ENCODE data around the gene TMEM170A. TPM values are rescaled to one million over a fixed set of nuclear protein-coding genes. Genes with fewer than 3 reads are reported as not detected.

The TMEM170A gene
- total RNA-seq, 1 experiment from 2014 or later, result 31.4 TPM

GRCh38 chr16:75475420-75475847 lies 10.9 kb upstream of the TMEM170A start:
- H3K36me3 ChIP-seq (ENCODE audit: low read depth), result no peaks in the 10 kb centered on the region

GRCh38 chr16:75472908-75473877 lies 8.7 kb upstream of the TMEM170A start:
- Histone ChIP-seq H3K79me2 (ENCODE audit: low read depth) (no peaks in the 10 kb centered on the region), H3F3A (ENCODE audit: insufficient read depth, low read depth) (peaks cover 10% of the 10 kb centered on the region; the same call in 1 of the 2 replicates), H3K9me2 (ENCODE audit: insufficient read depth) (no peaks in the 10 kb centered on the region), H3K27me3 (ENCODE audit: insufficient read depth, low read depth) (no peaks in the 10 kb centered on the region), H4K20me1 (ENCODE audit: insufficient read depth) (no peaks in the 10 kb centered on the region), H3K27ac (no peak overlapping the region), H2AFZ (no peak overlapping the region), H3K4me2 (no peak overlapping the region), H3K4me3 (no peak overlapping the region), H3K36me3 (ENCODE audit: low read depth) (no peaks in the 10 kb centered on the region), H3K4me1 (replicated peaks; ENCODE audit: insufficient read depth) (peaks cover 17% of the 10 kb centered on the region; the same call in 1 of the 2 replicates), H3K9me3 (ENCODE audit: insufficient read depth, low read depth) (no peaks in the 10 kb centered on the region)
- CTCF ChIA-PET, result no interaction called here
- POLR2A ChIA-PET (ENCODE audit: unreplicated experiment), result no interaction called here
- TF ChIP-seq EZH2 (IDR thresholded peaks at IDR 0.05; ENCODE audit: low read depth), result no peak
- TF ChIP-seq, protein P1, sequence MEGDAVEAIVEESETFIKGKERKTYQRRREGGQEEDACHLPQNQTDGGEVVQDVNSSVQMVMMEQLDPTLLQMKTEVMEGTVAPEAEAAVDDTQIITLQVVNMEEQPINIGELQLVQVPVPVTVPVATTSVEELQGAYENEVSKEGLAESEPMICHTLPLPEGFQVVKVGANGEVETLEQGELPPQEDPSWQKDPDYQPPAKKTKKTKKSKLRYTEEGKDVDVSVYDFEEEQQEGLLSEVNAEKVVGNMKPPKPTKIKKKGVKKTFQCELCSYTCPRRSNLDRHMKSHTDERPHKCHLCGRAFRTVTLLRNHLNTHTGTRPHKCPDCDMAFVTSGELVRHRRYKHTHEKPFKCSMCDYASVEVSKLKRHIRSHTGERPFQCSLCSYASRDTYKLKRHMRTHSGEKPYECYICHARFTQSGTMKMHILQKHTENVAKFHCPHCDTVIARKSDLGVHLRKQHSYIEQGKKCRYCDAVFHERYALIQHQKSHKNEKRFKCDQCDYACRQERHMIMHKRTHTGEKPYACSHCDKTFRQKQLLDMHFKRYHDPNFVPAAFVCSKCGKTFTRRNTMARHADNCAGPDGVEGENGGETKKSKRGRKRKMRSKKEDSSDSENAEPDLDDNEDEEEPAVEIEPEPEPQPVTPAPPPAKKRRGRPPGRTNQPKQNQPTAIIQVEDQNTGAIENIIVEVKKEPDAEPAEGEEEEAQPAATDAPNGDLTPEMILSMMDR (conservative IDR thresholded peaks at IDR 0.05), result no peak
- no TSS peak for BruUV-seq (replicated peaks)
- no peak for DNase-seq
- intact Hi-C loops (cut with micrococcal nuclease; ENCODE audit: unreplicated experiment), result loop anchor here (5.0 kb wide), 1 partner anchor 289 kb away; no protein-coding TSS in a partner anchor

More at GRCh38 chr16:75475420-75475847, 10.9 kb upstream of the TMEM170A start:
- intact Hi-C loops (cut with micrococcal nuclease; ENCODE audit: unreplicated experiment), result no loop called here
- no peak overlapping the region for H3K4me3 ChIP-seq
- no peaks in the 10 kb centered on the region for H3K9me2 ChIP-seq (ENCODE audit: insufficient read depth)
- H3K27me3 ChIP-seq (ENCODE audit: insufficient read depth, low read depth), result no peaks in the 10 kb centered on the region
- no peak for DNase-seq
- no peak for TF ChIP-seq EZH2 (IDR thresholded peaks at IDR 0.05; ENCODE audit: low read depth)
- TF ChIP-seq, protein P1 (conservative IDR thresholded peaks at IDR 0.05), result no peak
- BruUV-seq (replicated peaks), result no TSS peak
- no peak overlapping the region for H3K4me2 ChIP-seq
- H3K79me2 ChIP-seq (ENCODE audit: low read depth), result no peaks in the 10 kb centered on the region
- ChIA-PET CTCF (no interaction called here), POLR2A (ENCODE audit: unreplicated experiment) (no interaction called here)
- H4K20me1 ChIP-seq (ENCODE audit: insufficient read depth), result no peaks in the 10 kb centered on the region
- H3K27ac ChIP-seq, result no peak overlapping the region
- no peak overlapping the region for H2AFZ ChIP-seq
- peaks cover 17% of the 10 kb centered on the region; the same call in 1 of the 2 replicates for H3K4me1 ChIP-seq (replicated peaks; ENCODE audit: insufficient read depth)
- H3F3A ChIP-seq (ENCODE audit: insufficient read depth, low read depth), result peaks cover 10% of the 10 kb centered on the region; the same call in 1 of the 2 replicates
- no peaks in the 10 kb centered on the region for H3K9me3 ChIP-seq (ENCODE audit: insufficient read depth, low read depth)

DNA sequence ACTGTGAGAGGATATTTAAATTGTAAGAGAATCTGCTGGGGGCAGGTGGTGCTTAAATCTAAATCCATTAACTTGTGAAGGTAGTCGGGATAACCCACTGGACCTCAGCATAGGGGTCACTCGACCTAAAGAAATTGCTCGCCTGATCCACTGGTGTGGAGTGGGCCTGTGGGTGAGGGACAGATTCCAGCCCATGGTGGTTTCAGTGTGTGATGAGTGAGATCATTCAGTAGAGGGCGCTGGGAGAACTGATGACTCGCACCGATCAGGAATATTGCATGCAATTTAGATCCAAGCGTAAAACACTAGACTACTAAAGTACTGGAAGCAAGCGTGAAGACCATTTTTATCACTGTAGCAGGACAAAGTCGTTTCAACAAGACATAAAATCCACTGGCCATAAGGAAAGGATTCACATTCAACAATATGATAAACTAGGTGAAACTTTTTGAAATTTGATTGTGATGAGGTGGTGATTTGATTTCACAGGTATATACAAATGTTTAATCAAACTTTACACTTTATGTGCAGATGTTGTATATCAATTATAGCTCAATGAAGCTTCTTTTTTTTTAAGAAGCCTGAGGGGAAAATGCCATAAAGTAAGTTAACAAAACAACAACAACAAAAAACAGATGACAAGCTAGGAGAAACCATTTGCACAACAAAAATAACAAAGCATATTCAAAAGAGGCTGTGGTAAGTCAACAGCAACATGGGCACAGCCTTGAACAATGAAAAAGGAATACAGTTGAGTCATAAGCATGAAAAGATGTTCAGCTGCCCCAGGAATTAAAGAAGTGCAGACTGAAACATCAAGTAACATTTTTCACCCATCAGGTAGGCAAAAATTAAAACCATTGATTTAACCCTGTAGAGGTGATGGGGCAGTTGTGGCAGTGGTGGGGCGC lies 7.5 kb upstream of the TMEM170A start:
- Histone ChIP-seq H3F3A (ENCODE audit: insufficient read depth, low read depth) (peaks cover 4% of the 10 kb centered on the region; the same call in 1 of the 2 replicates), H3K79me2 (ENCODE audit: low read depth) (no peaks in the 10 kb centered on the region), H3K27ac (no peak overlapping the region), H2AFZ (no peak overlapping the region), H3K4me3 (no peak overlapping the region), H3K9me3 (ENCODE audit: insufficient read depth, low read depth) (no peaks in the 10 kb centered on the region), H3K4me1 (replicated peaks; ENCODE audit: insufficient read depth) (0 out of 2 replicates have a peak, but pooled peaks cover 5% of the 10 kb centered on the region), H3K9me2 (ENCODE audit: insufficient read depth) (no peaks in the 10 kb centered on the region), H4K20me1 (ENCODE audit: insufficient read depth) (no peaks in the 10 kb centered on the region), H3K36me3 (ENCODE audit: low read depth) (no peaks in the 10 kb centered on the region), H3K27me3 (ENCODE audit: insufficient read depth, low read depth) (no peaks in the 10 kb centered on the region), H3K4me2 (no peak overlapping the region)
- no peak for TF ChIP-seq EZH2 (IDR thresholded peaks at IDR 0.05; ENCODE audit: low read depth)
- TF ChIP-seq, protein P1 (conservative IDR thresholded peaks at IDR 0.05), result peak; percentile 81
- ChIA-PET CTCF (interaction anchor here (0.7 to 0.9 kb wide), 2 partner anchors 13 to 45 kb away, joined by 3 read pairs; no protein-coding TSS in a partner anchor), POLR2A (ENCODE audit: unreplicated experiment) (interaction anchor here (0.7 kb wide), 1 partner anchor 111 kb away, joined by 5 read pairs; no protein-coding TSS in a partner anchor)
- no TSS peak for BruUV-seq (replicated peaks)
- DNase-seq, result peak; percentile 45 to 54
- intact Hi-C loops (cut with micrococcal nuclease; ENCODE audit: unreplicated experiment), result loop anchor here (1.0 to 5.0 kb wide), 4 partner anchors 20 to 290 kb away; partner anchors contain the start of gene GABARAPL2
